ENCODE measurements around the gene DYNLT4.
"Not testable (repeated sequence)": the region's sequence is repeated elsewhere in the genome, so short reads cannot be mapped to it uniquely, and the experiment has no call there.

The DYNLT4 gene, protein sequence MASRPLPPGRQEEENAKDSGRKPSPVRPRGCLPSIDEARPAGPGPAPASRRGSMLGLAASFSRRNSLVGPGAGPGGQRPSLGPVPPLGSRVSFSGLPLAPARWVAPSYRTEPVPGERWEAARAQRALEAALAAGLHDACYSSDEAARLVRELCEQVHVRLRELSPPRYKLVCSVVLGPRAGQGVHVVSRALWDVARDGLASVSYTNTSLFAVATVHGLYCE

DNA sequence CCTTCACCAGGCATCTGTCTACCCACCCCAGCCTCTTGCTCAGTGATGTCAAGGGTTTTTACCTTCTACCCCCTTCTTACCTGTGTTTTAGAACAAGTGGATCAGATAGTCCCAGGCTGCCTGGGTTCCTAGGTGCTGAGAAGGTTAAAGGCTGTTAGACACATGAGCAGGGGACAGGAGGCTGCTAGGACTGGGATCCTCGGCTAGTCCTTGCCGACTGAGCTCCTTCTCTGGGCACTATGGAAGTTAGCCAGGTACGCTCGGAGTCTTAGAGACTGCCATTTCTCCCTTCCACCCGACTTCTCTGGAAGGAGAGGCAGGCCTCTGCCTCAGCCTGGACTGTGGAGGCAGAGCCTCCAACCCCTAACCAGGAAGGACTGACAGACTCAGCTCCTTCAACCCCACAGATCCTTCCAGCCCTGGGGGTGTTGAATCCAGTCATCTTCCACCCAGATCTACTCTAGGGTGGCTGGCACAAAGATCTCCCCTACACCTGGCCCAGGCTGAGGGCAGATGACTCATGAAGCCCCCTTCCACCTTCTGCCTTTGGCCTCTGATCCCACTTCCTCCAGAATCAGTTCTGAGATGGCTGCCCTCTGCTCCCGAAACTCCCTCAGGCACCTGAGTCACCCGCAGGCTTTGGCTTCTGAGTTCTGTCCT is at the start of gene DYNLT4:
Gene DYNLT4, minus strand, starts transcription at position 648 of the 660 bp plus-strand sequence. CDS start 683 bp downstream, outside the sequence.
- no peak for DNase-seq

DNA sequence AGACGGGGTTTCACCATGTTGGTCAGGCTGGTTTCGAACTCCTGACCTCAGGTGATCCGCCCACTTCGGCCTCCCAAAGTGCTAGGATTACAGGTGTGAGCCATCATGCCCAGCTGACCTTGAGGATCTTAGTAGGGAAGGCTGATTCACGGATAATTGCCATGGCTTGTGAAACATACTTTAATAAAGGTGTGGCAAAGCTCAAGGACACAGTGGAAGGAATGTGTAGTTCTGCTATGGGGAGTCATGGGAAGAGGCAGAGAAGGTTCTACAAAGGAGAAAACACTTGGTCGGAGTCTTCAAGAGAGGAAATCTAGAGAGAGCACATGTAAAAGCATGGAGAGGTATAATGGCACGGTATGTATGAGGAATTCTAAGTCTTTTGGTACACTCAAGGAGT is 48.6 kb upstream of the DYNLT4 start:
- no peak for DNase-seq

DNA sequence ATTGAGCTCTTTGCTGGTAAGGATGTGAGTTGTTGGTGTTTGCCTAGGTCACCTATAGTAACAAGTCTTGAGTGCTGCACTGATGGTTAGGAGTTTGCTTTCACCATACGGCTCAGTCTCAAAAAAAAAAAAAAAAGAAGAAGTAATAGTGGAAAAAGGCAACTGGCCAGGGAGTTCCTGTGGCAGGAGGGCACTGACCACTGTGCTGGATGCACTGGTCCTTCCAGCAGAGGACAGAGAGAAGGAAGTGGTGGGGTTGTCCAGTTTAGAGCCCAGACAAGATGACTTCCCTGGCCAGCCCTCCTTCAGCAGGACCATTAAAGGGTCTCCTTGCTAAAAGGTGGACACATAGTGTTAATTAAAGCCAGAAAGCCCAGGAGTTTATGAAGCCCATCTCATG is 47.8 kb upstream of the DYNLT4 start:
- DNase-seq: no peak

DNA sequence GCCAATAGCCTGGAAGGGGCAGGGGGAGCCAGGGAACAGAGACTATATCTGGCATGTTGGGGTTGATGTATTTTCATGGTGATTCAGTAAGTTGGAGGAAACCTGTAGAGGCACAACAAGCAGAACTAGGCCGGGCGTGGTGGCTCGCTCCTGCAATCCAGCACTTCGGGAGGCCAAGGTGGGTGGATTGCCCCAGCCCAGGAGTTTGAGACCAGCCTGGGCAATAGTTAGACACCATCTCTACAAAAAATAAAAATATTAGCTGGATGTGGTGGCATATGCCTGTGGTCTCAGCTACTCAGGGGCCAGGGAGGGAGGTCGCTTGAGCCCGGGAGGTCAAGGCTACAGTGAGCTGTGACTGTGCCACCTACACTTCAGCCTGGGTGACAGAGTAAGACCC is 46.0 kb upstream of the DYNLT4 start:
- DNase-seq: no peak

DNA sequence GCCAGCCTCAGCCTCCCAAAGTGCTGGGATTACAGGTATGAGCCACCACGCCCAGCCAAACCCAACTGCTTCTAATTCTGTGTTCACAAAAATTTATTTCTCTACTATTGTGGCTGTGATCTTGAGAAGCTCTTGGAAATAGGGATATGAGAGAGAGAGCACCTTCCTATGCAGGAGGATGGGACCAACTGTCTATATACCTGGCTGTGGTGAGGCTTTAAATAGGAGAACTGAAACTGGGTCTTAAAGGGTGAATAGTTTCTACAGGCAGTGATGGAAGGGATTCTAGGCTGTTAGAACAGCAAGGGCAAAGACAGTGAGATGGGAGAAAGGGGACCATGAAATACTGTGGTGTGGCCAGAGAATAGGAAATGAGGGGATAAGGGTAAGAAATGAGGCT is 44.2 kb upstream of the DYNLT4 start:
- no peak for DNase-seq

DNA sequence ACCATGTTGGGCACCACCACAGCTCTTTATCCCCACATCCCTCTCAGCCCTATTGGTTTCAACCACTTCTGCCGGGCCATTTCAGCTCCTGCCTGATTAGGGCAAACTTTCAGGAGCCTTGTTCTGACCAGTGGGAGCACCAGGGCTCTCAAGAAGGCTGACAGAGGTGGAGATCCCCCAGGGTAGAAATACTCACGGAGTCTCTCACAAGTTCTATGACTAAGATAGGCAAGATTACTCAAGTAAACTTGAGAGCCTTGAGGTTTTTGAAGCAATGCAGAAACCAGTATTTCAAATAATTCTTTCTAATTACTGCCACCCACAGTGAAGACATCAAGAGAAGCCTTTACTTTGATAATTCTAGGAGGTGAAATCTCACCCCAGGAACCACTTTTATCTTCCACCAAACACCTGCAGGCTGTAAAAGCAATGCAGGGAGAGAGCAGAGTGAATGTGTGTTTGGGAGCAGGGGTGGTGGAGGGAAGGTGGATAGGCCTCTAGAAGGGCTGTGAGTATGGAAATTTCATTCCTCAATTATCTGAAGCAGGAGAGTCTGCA is 42.5 kb upstream of the DYNLT4 start:
- no peak for DNase-seq

DNA sequence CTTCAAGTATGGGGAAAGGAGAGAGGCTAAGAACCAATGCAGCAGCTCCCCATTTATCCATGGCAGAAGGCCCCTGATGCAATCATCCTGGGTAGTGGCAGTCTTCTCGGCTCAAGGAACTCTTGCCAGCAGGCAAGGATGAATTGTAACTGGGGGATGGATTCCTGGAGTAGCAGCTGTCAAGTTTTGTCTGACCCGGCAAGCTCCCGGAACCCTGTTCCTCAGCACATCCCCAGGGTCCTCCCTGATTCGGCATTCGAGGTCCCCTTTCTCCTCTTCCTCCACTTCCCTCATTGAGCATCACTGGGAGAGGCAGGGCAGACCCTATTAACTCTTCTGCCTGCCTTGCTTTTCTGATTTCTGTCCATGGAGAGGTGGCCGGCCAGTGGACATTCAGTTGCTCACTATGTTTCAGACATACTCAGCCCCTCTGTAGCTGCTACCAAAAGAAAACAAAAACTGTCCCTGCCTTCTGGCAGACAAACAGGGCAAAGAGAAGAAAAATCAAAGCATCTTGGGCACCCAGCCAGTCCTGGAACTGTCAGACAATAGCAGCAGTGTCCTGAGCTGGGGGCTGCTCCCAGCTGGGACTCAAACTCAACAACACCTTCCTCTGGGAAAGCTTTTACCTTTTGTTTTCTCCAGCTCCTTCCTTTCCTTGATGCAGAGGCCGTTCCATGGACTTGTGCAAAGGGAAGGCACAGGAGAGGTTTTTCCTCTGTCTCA is 41.5 kb upstream of the DYNLT4 start:
- DNase-seq: no peak

DNA sequence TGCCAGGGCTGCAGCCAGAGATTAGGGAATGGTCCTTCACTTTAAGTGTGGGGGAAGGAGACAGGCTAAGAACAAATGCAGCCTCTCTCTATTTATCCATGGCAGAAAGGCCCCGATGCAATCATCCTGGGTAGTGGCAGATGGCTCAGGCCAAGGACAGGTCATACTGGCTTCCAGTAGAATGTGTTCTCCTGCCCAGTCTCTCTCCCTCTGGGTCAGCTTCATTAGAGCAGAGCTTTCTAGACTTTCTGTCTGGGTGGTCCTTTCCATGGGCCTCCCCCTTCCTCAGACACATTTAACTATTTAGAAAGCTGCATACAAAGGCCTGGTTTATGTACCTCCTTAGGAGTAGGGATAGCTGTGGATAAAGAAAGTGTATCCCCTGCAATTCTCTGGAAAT is 40.7 kb upstream of the DYNLT4 start:
- DNase-seq: no peak

DNA sequence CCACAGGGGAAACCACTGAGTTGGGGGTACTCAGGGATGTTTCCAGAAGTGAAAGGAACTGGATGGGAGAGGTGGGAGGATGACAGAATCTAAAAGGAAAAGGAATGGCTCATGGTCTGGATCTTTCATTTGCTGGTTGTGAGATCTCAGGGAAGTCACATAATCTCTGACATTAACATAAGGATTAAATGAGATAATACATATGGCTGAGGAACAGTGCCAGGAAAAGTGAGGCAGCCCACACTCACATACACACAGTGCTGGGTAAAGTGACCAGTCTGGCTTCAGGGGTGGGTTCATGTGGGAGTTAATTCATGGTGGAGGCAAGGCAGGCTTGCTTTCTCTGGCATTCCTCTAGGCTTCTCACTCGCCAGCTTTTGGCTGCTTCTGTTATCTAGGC is 39.8 kb upstream of the DYNLT4 start:
- no peak for DNase-seq

DNA sequence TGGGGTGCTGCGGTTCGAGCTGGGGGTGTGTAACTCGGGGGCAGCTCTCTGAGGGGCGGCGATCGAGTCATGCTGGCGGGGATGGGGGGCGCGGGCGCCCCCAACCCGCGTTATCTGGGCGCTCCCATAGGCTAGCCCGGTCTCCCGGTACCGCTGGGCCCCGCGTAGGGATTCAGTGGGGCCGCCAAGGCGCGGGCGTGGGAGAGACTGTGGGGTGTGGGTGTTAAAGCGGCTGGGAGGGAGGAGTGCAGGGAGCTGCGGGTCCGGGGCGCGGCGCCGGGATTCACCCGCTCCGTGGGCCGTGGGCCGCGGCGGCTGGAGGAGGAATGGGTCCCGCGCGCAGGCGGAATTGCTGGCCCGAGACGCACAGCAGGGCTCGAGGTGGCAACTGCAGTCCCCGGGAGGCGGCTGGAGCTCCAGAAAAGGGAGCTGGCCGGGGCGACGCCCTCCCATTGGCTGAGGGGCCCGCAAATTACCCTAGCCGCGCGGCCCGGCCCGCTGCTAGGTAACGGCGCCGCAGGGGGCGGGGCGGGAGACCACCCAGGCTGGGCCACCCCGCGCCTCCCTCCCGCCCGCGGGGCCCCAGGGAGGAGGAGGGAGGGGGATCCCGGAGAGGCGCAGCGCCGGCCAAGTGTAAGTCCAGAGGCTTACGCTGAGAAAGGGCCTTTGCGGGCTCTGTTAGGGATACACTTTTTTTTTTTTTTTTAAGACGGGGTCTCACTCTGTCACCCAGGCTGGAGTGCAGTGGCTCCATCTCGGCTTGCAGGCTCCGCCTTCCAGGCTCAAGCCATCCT is 35.9 kb upstream of the DYNLT4 start, which contains the start of gene PTCH2:
Gene PTCH2, minus strand, starts transcription at position 392 of the 794 bp plus-strand sequence. Its CDS starts 321 bp downstream, at position 71.
- DNase-seq: peak; percentile 62

DNA sequence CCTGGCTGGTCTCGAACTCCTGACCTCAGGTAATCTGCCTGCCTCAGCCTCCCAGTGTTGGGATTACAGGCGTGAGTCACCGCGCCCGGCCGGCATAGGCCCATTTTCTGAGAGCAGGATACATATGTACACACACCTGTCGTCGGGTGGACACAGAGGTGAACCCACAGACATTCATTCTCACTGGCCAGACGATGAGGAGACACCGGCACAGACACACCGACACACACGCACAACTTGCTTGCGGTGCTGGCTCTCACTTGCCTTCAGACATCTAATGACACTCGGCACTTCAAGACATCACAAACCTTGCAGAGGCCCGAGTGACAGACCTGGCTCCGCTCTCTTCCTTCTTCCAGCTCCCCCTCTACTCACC is 35.3 kb upstream of the DYNLT4 start:
- DNase-seq: no peak

DNA sequence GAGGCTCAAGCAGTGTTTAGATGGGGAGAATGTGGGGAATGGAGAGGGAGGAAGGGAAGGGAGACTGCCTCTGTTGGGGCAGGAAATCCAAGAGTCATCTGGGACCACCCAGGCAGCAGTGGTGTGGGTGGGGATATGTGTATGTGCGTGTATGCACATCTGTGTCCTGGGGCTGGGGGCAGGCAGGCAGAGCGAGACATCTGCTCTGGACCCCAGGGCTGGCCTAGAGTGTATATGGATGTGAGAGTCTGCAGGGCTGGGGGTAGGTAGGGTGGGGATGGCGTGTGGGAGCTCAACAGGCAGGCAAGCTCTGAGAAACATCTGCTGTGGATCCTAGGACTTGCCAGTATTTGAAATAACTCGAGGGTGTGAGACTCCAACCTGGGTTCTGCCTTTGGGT is 32.4 kb upstream of the DYNLT4 start:
- DNase-seq: no peak

DNA sequence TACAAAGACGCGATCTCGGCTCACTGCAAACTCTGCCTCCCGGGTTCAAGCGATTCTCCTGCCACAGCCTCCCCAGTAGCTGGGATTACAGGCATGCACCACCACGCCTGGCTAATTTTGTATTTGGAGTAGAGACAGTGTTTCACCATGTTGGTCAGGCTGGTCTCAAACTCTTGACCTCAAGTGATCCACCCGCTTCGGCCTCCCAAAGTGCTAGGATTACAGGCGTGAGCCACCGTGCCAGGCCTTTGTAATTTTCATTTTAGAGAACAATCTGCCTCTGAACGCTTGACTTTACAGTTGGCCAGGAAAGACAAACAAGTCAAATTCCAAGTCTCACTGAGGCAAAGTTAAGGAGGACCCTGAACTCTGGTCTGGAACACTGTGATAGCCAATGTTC is 31.1 kb upstream of the DYNLT4 start:
- not testable (repeated sequence) for DNase-seq

DNA sequence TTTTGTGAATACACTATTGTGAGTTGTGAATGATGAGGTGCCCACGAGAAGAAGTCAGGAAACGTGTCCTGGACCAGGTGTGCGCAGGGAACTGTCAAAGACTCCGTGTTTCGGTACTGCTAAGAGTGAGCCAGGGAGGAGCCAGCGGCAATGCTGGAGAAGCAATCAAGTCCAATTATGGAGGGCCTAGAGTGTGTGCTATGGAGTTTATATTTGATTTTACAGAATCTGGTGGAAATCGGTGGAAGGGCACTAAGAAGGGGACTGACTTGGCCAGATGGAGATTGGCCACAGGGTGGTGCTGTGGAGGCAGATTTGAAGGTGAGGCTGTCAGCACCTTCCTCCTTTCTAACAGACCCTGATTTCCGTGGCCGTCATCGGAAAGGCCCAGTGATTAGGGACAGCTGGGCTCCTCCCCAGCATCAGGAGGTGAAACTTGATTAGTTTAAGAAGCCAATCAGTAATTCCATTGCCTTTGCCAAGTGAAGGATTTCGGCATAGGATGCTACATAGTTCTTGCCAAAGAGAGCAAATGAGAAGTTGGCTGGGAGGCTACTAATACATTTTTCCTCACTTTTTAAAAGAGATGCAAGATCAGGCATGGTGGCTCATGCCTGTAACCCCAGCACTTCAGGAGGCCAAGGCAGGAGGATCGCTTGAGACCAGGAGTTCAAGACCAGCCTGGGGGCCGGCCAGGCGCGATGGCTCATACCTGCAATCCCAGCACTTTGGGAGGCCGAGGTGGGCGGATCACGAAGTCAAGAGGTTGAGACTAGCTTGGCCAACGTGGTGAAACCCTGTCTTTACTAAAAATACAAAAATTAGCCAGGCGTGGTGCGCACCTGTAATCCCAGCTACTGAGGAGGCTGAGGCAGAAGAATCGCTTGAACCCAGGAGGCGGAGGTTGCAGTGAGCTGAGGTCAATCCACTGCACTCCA is 28.9 kb upstream of the DYNLT4 start:
- peak; percentile 57 for DNase-seq

DNA sequence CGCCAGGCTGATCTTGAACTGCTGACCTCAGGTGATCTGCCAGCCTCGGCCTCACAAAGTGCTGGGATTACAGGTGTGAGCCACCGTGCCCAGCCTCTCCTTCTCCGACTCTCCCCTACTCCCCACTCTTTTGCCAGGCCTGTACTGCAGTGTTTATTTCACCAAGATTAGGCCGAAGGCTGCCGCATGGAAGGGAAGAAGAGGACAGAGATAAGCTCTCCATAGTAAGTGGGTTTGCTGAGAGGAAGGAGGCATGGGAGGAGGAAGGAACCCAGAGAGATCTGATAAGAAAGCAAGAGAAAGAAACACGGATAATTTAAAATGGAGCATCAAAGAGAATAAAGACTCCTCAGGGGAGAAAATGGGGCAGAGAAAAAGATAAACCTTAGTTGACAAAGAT is 27.2 kb upstream of the DYNLT4 start:
- DNase-seq: no peak

DNA sequence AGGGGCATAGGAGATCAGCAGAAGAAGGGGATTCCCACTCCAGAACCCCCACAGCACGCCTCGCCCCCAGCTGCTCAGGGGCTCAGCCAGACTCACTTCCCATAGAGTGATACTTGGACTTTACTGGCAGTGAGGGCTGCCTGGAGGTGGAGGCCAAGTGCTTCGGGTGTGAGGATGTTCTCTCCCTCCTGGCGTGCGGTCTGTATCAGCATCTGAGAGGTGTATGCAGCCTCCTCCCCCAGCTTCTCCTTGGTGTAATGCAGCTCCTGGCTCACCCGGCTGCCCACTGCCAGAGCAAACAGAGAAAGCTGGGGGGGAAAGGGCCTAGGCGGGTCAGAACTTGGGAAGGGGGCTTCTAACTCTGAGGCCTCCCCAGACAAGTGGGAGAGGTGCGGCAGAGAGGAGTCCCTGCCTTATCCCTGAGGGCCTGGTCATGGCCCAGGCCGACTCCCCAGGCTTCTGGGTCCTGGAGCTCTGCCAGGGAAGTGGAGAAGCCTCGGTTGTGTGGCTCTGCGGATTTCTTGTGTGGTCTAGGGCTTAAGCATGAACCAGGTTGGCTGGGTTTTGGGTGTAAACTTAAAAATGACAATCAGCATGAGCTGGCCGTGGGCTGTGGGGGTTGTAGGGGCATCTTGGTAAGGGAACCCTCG is 25.0 kb upstream of the DYNLT4 start:
- no peak for DNase-seq

DNA sequence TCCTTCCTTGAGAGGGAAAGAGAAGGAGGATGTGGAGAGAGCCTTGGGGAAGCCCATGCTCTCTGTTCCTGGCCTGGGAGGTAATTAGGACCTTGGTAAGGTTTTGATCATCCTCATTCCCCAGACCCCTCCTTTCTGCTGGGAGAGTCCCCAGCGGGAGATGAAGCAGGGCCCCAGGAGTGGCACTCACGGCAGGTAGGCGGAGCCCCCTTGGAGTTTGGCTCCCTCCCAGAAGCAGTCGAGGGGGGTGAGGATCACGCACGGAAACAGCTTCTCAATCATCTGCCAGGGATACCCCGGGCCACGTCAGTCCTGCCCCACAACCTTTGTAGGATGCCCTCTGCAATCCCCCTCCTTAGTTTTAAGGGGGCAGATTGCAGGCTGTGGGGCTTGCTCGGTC is 24.4 kb upstream of the DYNLT4 start:
- DNase-seq: no peak

DNA sequence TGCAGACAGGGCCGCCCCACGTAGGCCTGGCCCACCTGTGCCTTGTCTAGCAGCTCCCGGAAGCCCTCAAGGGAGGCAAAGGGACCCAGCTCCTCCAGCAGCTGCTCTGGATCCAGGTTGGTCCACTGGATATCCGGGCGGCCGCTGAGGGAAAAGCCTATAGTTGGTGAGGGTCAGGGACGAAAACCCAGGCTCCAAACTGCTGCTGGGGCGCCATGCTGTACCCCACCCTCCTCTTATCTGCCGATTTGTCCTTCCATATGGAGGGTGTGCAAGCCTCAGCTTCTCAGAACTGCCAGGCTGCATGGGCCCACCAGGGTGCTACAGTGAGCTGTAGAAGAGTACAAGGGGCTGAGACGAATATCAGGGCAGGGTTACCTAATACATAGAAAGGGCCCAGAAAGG is 23.8 kb upstream of the DYNLT4 start:
- DNase-seq: no peak

DNA sequence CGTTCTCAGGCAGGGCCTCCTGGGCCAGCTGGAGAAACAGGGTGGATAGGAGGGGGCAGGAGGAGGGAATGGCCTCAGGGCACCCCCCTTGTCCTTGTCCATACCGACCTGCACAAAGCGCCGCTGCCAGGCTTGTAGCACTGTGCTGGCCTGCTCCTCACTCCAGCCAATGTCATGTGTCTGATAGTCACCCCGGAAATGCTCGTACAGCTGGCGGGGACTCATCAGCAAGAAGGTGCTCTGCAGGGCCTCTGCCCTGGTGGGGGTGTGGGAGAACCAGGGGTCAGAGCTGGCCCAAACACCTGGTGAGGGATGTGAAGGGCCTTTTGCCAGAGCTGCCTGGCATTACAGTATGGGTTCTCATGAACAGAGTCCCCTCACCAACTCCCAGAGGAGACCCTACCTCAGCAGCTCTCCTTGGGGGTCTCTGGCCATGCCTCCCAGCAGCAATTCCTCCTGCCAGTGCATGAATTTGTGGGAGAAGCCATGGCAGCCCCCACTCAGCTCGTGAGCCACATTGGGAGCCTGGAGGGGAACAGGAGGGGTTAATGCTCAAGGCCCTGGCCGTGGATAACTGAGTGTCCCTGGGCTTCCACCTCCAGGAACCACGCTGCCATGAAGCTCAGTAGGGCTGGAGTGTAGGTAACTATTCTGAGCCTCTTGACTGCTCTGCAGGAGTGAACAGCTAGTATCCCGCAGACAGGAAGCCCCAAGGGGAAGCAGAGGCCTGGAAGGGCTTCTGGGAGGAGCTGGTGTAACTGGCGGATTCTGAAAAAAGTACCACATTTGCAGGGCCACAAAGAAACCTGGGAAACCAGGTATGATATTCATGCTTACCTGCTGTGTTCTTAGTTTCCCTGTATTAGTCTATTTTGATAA is 22.6 kb upstream of the DYNLT4 start:
- DNase-seq: no peak

DNA sequence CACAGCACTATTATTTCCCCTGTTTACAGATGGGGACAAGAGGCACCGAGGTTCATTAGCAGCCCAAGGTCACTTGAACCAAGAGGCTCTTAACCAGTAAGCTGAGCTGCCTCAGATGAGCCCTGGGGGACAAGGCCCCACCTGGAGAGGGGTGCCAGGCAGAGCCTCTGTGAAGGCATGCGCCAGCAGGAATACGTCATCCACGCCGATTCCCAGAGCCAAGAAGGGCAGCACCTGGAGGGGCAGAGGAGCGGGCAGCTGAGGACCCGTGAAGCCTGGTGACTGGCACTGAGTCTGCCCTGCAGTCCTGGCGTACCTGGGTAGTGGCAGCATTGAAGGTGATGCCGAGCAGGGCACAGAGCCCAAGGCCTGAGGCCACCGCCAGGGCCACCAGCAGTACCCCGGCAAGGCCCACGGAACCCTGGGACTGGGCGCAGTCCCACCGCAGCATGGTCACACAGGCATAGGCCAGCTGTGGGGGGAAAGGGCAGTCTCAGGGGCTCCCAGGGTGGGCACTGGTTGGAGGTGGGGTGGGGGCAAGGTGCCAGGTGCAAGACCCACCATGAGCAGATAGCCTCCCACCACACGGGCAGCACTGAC is 21.8 kb upstream of the DYNLT4 start:
- no peak for DNase-seq
